Sigmoid colon (tissue), 4 donors: ENCODE results near the gene CCNG2.

ENCODE experiments used
- CTCF ChIP-seq, 4 experiments: fragments of 450-650 bp in 3 of 4; fragments of 200-600 bp in 1 of 4; IDR thresholded peaks; one replicate each; pipeline ENCODE4 v1.5.1; 2016 to 2019; ENCODE audit warnings: antibody characterized with exemption in 4 of 4, mild to moderate bottlenecking in 3 of 4, moderate library complexity in 2 of 4
- EP300 ChIP-seq, 4 donors: sonication (generic); formaldehyde crosslinking; IDR thresholded peaks; one replicate each; pipeline ENCODE4 v1.6.1; 2017; ENCODE audit warnings: antibody characterized with exemption in 4 of 4
- POLR2A ChIP-seq, 2 donors: fragments of 450-650 bp; IDR thresholded peaks; one replicate each; pipeline ENCODE4 v1.6.1; 2016; ENCODE audit warnings: antibody characterized with exemption in 2 of 2, mild to moderate bottlenecking in 2 of 2, moderate library complexity in 2 of 2

- TF ChIP-seq POLR2A (IDR thresholded peaks at IDR 0.05), result no peak
- TF ChIP-seq CTCF (IDR thresholded peaks at IDR 0.05), result no peak
- TF ChIP-seq EP300 (IDR thresholded peaks at IDR 0.05), result no peak
Observed at GRCh38 chr4:77159806-77160205, 2.8 kb downstream of the CCNG2 start.
